MG63 (cell line): ENCODE data around the gene MPHOSPH9. TPM values are rescaled to one million over a fixed set of nuclear protein-coding genes. Genes with fewer than 3 reads are reported as not detected.

Experiments used
- DNase-seq: peaks from one replicate; pipeline ENCODE4 v3.0.0-alpha.2; 2020
- H3K27me3 ChIP-seq: fragments of 250-450 bp; sonication (Bioruptor Pico); 2 replicates; pipeline ENCODE4 v1.5.1; 2020; ENCODE audit warnings: mild to moderate bottlenecking, moderate library complexity
- H3K36me3 ChIP-seq: fragments of 250-450 bp; sonication (Bioruptor Pico); 2 replicates; pipeline ENCODE4 v1.5.1; 2020; ENCODE audit warnings: mild to moderate bottlenecking, moderate library complexity
- H3K4me3 ChIP-seq: fragments of 250-450 bp; sonication (Bioruptor Pico); 2 replicates; pipeline ENCODE4 v1.5.1; 2020; ENCODE audit warnings: mild to moderate bottlenecking, moderate library complexity
- H3K9me3 ChIP-seq: fragments of 250-450 bp; sonication (Bioruptor Pico); 2 replicates; pipeline ENCODE4 v1.5.1; 2020; ENCODE audit warnings: mild to moderate bottlenecking, moderate library complexity
- total RNA-seq: library from RNA; depleted of rRNA; stranded (reverse); fragments of >200 nt; shearing (Covaris generic); gene quantifications from 2 replicates; pipeline ENCODE4 v1.2.3, GENCODE V29; 2014; ENCODE audit warnings: low replicate concordance; rRNA removed

The MPHOSPH9 gene, protein sequence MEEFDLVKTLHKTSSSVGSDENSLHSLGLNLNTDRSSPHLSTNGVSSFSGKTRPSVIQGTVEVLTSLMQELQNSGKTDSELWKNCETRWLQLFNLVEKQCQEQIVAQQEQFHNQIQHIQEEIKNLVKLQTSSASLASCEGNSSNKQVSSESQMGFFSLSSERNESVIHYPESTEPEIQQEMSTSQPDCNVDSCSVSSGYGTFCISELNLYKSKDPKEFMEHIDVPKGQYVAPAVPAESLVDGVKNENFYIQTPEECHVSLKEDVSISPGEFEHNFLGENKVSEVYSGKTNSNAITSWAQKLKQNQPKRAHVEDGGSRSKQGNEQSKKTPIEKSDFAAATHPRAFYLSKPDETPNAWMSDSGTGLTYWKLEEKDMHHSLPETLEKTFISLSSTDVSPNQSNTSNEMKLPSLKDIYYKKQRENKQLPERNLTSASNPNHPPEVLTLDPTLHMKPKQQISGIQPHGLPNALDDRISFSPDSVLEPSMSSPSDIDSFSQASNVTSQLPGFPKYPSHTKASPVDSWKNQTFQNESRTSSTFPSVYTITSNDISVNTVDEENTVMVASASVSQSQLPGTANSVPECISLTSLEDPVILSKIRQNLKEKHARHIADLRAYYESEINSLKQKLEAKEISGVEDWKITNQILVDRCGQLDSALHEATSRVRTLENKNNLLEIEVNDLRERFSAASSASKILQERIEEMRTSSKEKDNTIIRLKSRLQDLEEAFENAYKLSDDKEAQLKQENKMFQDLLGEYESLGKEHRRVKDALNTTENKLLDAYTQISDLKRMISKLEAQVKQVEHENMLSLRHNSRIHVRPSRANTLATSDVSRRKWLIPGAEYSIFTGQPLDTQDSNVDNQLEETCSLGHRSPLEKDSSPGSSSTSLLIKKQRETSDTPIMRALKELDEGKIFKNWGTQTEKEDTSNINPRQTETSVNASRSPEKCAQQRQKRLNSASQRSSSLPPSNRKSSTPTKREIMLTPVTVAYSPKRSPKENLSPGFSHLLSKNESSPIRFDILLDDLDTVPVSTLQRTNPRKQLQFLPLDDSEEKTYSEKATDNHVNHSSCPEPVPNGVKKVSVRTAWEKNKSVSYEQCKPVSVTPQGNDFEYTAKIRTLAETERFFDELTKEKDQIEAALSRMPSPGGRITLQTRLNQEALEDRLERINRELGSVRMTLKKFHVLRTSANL
- 16.0 and 20.7 TPM in 2 replicates for total RNA-seq

DNA sequence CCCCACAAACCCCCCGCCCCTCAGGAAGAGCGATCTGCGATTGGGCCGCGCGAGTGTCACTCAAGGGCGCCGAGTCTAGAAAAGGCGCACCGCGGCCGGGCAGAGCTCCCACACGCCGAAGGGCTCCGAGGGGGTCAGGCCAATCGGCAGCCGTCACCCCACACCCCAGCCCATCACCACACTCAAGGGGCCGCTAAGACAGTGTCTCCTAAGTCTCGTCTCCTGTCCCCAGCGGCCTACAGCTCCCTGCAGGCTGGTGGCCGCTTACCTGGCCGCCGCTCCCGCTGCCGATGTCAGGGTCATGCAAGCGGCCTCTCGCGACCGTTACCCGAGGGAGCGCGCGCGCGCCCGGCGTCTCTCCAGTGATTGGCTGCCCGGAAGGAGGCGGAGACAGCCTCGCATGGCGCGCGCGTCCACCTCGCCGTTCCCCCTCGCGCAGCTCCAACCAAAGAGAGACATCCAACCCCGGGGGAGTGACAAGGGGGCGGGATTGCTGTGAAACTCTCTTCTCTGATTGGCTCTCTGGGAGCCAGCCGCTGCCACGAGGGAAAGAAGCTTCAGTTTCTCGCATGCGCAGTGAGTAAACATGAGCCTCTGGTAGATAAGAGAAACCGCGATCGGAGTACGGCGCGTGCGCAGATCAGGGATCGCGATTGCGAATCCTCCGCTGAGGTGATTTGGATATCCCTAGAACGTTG, at the start of gene MPHOSPH9, which contains the start of gene MTRFR:
Gene MPHOSPH9, minus strand, starts transcription at position 335 of the 698 bp plus-strand sequence. CDS start 2,777 bp downstream, outside the sequence.
Gene MTRFR, plus strand, starts transcription at position 630 of the 698 bp plus-strand sequence. CDS start 20,239 bp downstream, outside the sequence.
- H3K9me3 ChIP-seq, result no peaks in the 10 kb centered on the region
- peak; percentile 98 for DNase-seq
- H3K4me3 ChIP-seq, result peak within 1 kb of the TSS; percentile 99
- H3K36me3 ChIP-seq, result peaks cover 27% of the 10 kb centered on the region
- H3K27me3 ChIP-seq, result no peaks in the 10 kb centered on the region

DNA sequence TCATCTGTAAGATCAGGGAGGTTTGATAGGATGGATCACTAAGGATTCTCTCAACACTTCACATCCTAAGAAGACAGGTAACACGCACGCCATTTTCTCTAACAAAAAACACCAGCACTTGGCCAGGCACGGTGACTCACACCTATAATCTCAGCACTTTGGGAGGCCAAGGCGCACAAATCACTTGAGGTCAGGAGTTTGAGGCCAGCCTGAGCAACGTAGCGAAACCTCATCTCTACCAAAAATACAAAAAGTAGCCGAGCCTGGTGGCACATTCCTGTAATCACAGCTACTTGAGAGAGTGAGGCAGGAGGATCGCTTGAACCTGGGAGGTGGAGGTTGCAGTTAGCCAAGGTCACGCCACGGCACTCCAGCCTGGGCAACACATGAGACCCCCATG, 49.2 kb upstream of the MPHOSPH9 start:
- no peaks in the 10 kb centered on the region for H3K36me3 ChIP-seq
- DNase-seq, result no peak

DNA sequence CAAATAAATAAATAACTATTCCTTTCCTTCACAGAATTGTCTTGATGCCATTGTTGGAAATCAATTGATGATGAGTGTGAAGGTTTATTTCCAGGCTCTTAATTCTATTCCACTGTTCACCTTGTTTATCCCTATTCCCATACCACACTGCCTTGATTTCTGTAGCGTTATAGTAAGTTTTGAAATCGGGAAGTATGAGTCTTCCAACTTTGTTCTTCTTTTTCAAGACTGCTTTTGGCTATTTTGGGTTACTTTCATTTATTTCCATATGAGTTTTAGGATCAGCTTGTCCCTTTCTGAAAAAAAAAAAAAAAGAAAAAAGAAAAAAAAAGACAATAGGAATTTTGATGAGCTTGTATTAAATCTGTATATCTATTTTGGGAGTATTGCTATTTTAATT, 48.0 kb upstream of the MPHOSPH9 start:
- Histone ChIP-seq H3K9me3 (no peaks in the 10 kb centered on the region), H3K36me3 (no peaks in the 10 kb centered on the region), H3K27me3 (no peaks in the 10 kb centered on the region), H3K4me3 (no peak overlapping the region)
- no peak for DNase-seq

More for the DNA sequence above, 49.2 kb upstream of the MPHOSPH9 start:
- H3K9me3 ChIP-seq, result no peaks in the 10 kb centered on the region
- no peaks in the 10 kb centered on the region for H3K27me3 ChIP-seq
- H3K4me3 ChIP-seq, result no peak overlapping the region

DNA sequence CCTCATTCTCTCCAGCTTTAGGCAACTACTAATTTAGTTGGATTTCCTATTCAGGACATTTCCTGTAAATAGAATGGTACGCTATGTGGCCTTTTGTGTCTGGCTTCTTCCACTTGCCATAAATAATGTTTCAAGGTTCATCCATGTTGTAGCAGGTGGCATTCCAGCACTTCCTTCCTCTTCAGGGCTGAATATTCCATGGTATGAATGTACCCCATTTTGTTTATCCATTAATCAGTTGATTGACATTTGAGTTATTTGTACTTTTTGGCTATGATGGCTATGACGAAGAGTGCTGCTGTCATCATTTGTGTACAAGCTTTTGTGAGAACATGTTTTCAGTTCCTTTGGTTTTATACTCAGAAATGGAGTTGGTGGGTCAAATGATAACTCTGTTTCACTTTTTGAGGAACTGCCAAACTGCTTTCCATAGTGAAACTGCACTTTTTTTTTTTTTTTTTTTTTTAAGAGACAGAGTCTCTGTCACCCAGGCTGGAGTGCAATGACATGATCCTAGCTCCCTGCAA, 45.2 kb upstream of the MPHOSPH9 start:
- H3K27me3 ChIP-seq, result no peaks in the 10 kb centered on the region
- H3K4me3 ChIP-seq, result no peak overlapping the region
- DNase-seq, result no peak
- H3K36me3 ChIP-seq, result no peaks in the 10 kb centered on the region
- H3K9me3 ChIP-seq, result no peaks in the 10 kb centered on the region

DNA sequence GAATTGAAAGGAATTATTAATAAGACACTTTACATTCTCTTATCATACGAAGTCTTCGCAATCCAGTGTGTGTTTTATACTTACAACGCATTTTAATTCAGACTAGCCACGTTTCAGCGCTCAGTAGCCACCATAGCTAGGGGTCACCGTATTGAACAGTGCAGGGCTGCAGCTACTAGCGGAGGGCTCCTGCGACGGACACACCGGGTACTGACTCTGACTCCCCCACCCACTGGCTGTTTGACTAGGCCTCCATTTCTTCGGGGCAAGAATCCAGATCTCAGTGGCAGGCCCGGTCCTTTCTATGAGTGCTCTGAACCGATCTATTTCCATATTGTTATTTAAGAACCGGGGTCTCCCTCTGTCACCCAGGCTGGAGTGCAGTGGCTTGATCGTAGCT, 40.2 kb upstream of the MPHOSPH9 start:
- Histone ChIP-seq H3K4me3 (no peak overlapping the region), H3K36me3 (peaks cover 2% of the 10 kb centered on the region; the same call in 1 of the 2 replicates), H3K27me3 (no peaks in the 10 kb centered on the region), H3K9me3 (no peaks in the 10 kb centered on the region)
- no peak for DNase-seq

DNA sequence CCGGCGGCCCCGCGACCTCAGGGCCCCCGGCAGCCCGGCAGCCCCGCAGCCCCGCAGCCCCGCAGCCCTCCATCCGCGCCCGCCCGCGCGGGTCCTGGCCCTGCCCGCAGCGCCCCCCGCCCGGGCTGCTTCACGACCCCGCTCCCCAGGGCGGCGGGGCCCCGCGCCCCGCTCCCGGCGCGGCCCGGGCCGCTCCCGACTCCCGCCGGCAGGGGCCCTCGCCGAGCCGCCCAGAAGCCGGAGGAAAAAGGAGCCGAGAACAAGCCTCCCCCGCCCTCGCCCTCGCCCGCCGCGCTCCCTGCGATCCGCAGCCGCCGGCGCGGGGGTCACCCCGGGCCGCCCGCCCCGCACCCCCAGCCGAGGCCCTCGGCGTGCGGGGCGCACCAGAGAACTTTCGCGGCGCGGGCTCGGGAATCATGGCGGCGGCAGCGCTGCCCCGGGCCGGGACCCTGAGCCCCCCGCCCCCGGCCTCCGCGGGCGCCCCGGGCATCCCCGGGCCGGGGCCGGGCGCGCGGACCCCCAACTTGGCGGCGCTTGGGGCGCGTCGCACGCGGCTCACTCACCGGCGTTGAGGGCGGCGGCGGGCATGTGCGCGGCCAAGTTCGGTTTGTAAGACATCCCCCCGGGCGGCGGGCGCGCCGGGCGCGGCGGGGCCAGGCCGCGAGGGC, 38.2 kb upstream of the MPHOSPH9 start:
- Histone ChIP-seq H3K36me3 (peaks cover 2% of the 10 kb centered on the region; the same call in 1 of the 2 replicates), H3K27me3 (no peaks in the 10 kb centered on the region), H3K4me3 (peak overlapping the region; percentile 73), H3K9me3 (no peaks in the 10 kb centered on the region)
- peak; percentile 75 for DNase-seq

DNA sequence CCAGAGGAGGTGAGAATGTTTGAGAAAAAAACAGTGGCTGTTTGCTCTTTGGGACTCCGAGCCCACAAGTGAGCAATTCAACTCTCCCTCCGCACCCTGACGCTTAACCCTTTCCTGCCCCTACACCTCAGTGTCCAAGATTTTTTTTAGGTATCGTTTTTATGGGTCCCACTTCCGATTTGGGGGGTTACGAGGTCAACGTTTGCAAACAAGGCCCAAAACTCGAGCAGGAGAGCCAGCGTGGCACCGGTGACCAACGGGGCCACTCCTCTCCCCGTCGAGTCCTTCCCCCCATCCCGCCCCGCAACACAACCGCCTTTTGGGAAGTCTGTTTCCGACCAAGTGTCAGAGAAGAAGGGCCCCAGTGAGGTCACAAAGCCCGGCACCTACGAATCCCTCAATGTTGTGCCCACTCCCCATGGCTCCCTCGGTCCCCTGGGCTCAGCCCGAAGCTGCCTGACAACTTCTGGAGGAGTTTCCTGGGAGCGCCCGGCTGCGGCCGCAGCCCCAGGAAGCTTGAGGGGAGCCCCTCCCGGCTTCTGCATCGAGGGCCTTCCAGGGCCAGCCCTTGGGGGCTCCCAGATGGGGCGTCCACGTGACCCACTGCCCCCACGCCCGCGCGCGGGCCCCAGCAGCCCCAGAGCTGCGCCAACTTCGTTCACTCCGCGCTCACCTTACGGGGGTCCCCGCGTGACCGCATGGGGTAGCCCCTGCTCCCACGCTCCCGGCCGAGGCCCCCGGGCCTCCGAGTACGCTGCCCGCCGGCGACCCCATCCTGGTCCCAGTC, 37.5 kb upstream of the MPHOSPH9 start:
- H3K27me3 ChIP-seq, result no peaks in the 10 kb centered on the region
- no peaks in the 10 kb centered on the region for H3K9me3 ChIP-seq
- peak; percentile 40 for DNase-seq
- H3K36me3 ChIP-seq, result peaks cover 2% of the 10 kb centered on the region; the same call in 1 of the 2 replicates
- H3K4me3 ChIP-seq, result peak overlapping the region; percentile 73

DNA sequence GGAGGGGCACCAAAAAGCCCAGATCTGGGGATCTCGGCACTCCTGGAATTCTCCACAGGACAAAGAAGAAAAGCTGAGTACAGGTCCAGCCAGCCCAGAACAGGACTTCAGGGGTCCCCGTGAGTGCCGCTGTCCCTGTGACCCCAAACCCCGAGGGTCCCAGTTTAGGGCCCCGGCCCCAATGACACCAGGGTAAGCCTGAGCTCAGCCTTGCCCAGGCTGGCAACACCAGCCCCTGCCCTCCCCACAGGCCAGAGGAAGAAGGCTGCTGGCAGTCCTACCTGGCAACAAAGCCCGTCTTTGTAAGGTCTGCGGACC, 36.9 kb upstream of the MPHOSPH9 start:
- no peaks in the 10 kb centered on the region for H3K9me3 ChIP-seq
- no peak for DNase-seq
- peaks cover 5% of the 10 kb centered on the region; the same call in 1 of the 2 replicates for H3K36me3 ChIP-seq
- H3K27me3 ChIP-seq, result no peaks in the 10 kb centered on the region
- peak overlapping the region; percentile 73 for H3K4me3 ChIP-seq

DNA sequence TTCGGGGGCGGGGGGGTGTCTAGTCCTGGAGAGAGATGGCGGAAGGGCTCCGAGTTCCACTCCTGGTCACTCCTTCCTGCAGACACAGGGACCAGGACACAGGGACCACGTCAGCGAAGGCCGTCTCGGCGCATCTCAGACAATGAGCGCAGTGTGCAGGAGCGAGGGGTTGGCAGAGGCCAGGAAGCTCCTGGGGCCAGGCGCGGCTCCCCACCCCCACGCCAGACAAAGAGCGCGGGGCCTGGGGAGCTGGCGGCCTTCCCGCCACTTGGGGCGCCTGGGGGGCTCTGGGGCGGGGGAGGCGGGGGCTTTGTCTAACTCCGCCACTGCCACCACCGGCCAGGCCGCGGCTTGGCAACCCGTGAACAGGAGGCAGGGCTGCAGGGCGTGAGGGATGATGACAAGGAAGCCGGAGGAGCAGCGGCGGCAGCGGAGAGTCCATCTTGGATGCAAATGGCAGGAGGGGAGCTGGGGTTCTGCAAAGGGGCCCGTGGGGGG, 36.5 kb upstream of the MPHOSPH9 start:
- DNase-seq, result no peak
- peaks cover 6% of the 10 kb centered on the region; the same call in 1 of the 2 replicates for H3K36me3 ChIP-seq
- no peak overlapping the region; the same call in 1 of the 2 replicates for H3K4me3 ChIP-seq

DNA sequence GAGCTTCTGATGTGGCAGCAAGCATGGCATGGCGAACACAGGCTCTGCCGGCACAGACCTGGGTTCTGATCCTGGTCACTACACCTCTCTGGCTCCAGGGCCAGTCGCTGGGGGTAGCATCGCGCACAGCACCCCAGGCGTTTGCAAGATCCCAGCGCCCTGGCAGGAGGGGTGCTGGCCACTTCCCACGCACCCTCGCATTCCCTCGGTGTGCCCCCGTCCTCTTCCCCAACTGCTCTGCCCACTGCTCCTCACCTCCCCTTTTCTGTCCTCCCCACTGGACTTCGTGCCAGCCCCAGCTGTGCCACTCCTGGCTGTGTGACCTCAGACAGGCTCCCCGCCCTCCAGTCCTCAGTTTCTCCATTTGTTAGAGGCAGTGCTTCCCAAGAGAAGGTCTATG, 35.9 kb upstream of the MPHOSPH9 start:
- Histone ChIP-seq H3K9me3 (no peaks in the 10 kb centered on the region), H3K36me3 (peaks cover 6% of the 10 kb centered on the region; the same call in 1 of the 2 replicates), H3K27me3 (no peaks in the 10 kb centered on the region), H3K4me3 (no peak overlapping the region)
- DNase-seq, result no peak

More for the DNA sequence above, 36.5 kb upstream of the MPHOSPH9 start:
- no peaks in the 10 kb centered on the region for H3K27me3 ChIP-seq
- H3K9me3 ChIP-seq, result no peaks in the 10 kb centered on the region

DNA sequence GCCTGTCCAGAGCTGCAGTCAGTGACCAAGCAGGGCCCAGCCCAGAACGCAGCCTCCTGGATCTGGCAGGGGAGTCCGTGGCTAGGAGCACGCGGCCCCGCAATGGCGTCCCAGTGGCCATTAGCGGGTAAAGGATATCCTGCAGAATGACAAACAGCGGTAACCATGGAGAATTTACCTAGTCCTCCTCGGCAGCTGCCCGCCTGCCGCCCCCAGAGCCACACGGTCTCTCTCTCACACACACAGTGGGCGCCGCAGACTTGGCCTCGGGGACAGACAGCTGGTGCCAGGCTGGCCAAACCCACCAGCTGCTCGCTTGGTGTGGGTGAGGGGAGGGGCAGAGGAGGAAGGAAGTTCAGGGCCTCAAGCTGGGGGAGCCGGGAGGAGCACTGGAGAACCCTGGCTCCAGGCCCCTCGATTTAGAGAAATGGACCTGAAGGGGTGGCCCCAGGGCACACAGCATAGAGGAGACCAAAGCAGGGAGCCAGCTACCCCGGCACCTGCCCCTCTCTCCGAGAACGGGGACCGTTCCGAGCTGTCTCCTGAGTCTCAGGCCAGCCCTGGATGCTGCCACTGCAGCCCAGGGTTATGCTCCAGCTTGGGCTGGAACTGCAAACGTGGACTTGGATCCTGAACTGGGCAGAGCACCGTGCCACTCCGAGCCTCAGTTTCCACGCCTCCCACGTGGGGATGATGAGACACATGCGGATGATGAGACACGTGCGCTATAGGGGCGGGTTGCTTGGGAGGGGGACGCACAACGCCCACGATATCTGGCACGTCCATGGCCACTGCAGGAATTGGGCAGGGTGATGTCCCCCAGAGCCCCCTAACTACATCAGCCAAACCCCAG, 35.3 kb upstream of the MPHOSPH9 start:
- H3K4me3 ChIP-seq, result no peak overlapping the region
- no peaks in the 10 kb centered on the region for H3K27me3 ChIP-seq
- peaks cover 6% of the 10 kb centered on the region; the same call in 1 of the 2 replicates for H3K36me3 ChIP-seq
- DNase-seq, result no peak
- no peaks in the 10 kb centered on the region for H3K9me3 ChIP-seq

DNA sequence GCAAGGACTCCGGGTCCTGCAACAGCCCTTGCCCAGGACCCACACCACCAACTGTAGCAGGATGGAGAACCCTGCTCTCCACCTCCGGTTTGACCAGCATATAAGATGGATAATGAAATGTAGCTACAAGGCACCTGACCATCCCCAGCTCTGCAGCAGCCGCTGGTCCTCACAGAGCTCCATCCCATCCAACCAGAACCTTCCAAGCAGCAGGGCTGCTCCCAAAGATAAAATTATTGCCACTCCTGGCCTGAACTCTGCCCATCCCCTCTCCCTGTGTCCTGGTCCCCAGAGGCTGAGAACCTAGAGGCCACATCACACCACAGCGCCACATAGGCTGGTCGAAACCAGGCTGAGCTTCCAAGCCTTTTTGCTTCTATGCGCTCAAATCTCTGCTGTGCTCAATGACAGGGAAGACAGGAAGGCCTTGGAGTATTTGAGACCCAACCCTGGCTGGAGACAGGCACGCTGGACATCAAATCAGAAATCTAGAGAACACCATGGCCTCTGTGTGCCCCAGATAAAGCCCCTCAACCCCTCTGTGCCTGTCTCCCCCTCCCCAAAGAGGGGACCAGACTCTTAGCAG, 34.5 kb upstream of the MPHOSPH9 start:
- no peak for DNase-seq
- Histone ChIP-seq H3K36me3 (peaks cover 6% of the 10 kb centered on the region; the same call in 1 of the 2 replicates), H3K4me3 (no peak overlapping the region), H3K27me3 (no peaks in the 10 kb centered on the region), H3K9me3 (no peaks in the 10 kb centered on the region)

DNA sequence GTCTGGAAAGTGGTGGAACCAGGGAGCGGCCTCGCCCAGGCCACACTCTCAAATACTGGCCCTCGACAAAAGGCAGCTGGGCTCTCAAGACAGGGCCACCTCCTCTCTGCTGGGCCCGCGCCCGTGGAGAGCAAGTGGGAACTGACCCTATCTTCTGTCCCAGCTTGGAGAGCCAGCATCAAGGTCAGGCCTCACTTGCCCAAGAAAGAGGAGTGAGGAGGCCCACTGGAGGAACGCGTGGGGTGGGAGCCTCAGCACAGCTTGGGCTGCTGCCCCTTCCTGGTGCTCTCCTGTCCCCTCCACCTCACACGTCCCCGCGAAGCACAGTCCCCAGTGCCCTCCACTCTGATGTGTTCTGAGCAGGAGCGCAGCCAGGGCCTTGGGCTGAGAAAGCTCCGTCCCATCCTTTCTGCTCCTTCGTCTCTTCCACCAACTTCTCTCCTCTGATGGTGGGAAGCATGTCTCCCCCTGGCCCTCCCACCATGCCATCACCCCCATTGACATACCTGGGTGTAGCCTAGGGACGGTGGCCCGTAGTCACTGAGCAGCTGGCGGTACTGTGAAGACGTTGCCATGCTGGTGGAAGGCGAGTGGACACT, 33.8 kb upstream of the MPHOSPH9 start:
- Histone ChIP-seq H3K9me3 (no peaks in the 10 kb centered on the region), H3K36me3 (peaks cover 9% of the 10 kb centered on the region), H3K4me3 (no peak overlapping the region), H3K27me3 (no peaks in the 10 kb centered on the region)
- no peak for DNase-seq
